Colonic mucosa (tissue), 4 donors: ENCODE data around the gene ZNF546. TPM values are rescaled to one million over a fixed set of nuclear protein-coding genes. Genes with fewer than 3 reads are reported as not detected.

ENCODE experiments used
- DNase-seq: peaks from one replicate; pipeline ENCODE4 v3.0.0-alpha.2; 2020
- H3K27ac ChIP-seq: fragments of 200-600 bp; one replicate; pipeline ENCODE4 v1.8.0; 2021
- H3K27me3 ChIP-seq: fragments of 200-600 bp; one replicate; pipeline ENCODE4 v1.8.0; 2021
- H3K36me3 ChIP-seq: fragments of 200-600 bp; one replicate; pipeline ENCODE4 v1.8.0; 2021
- H3K4me1 ChIP-seq: fragments of 200-600 bp; one replicate; pipeline ENCODE4 v1.8.0; 2021; ENCODE audit warnings: mild to moderate bottlenecking
- H3K4me3 ChIP-seq: fragments of 200-600 bp; one replicate; pipeline ENCODE4 v1.8.0; 2021
- H3K9ac ChIP-seq, 2 donors: one replicate each; pipeline ENCODE4 v1.7.0; 2013; ENCODE audit warnings: control low read depth in 2 of 2, low read depth in 2 of 2, low read length in 2 of 2
- H3K9me3 ChIP-seq: fragments of 200-600 bp; one replicate; pipeline ENCODE4 v1.8.0; 2021
- CTCF ChIP-seq: fragments of 200-600 bp; IDR thresholded peaks from one replicate; pipeline ENCODE4 v1.8.0; 2022; ENCODE audit warnings: antibody characterized with exemption, mild to moderate bottlenecking
- intact Hi-C: fragments of 100-400 bp; cut with DNase I; formaldehyde crosslinking; loops from one replicate; pipeline ENCODE4 v1.14.1; 2022
- total RNA-seq, 2 donors: library from RNA; stranded (reverse); fragmentation: NEBNext Ultra II Directional in 1 of 2; extraction: Animal tissue kit (Norgen Biotek cat#: 25700) in 1 of 2; gene quantifications; one replicate each; pipeline ENCODE4 v1.2.1, GENCODE V29; 2021
- donor health status: healthy.
- donor health status: DM: no; HTN: no; CAD: no.
- donor health status: DM: no; HTN: no; CAD: no.

The ZNF546 gene
- total RNA-seq, 2 donors from 2014 or later: 1.1 to 1.3 TPM

- no peaks in the 10 kb centered on the region for H3K36me3 ChIP-seq
- no peaks in the 10 kb centered on the region for H3K27me3 ChIP-seq
- no peak overlapping the region for H3K4me3 ChIP-seq
- no peak overlapping the region for H3K27ac ChIP-seq
- H3K9me3 ChIP-seq: no peaks in the 10 kb centered on the region
- H3K4me1 ChIP-seq: peaks cover 5% of the 10 kb centered on the region
- TF ChIP-seq CTCF: no peak
- intact Hi-C loops: no loop called here
- H3K9ac ChIP-seq: no peak overlapping the region
- DNase-seq: no peak
Measured at GRCh38 chr19:40057166-40057565, 60.3 kb downstream of the ZNF546 start.

GRCh38 chr19:40059624-40060023 is 62.8 kb downstream of the ZNF546 start:
- no peaks in the 10 kb centered on the region for H3K36me3 ChIP-seq
- no peaks in the 10 kb centered on the region for H3K27me3 ChIP-seq
- H3K4me3 ChIP-seq: no peak overlapping the region
- peaks cover 5% of the 10 kb centered on the region for H3K4me1 ChIP-seq
- intact Hi-C loops: no loop called here
- no peaks in the 10 kb centered on the region for H3K9me3 ChIP-seq
- no peak overlapping the region for H3K27ac ChIP-seq
- DNase-seq: no peak
- no peak overlapping the region for H3K9ac ChIP-seq
- no peak for TF ChIP-seq CTCF

DNA sequence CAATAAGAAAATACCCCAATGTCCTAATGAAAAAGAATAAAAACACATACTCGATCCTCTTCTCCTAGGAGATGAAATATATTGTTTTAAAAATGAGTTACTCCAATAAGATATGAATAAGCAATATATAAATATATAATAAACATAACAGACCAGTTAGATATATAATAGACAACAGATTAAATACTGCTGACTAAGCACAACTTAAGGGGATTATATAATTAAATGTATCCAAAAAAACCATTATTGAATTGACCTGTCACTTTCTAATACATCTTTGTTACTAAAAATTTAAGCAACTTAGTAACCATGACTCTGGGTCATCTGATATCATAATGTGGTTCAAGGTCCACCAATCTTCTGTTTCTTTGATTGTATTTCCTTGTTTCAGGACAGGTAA is 73.2 kb downstream of the ZNF546 start:
- intact Hi-C loops: no loop called here
- H3K9ac ChIP-seq: no peak overlapping the region
- no peaks in the 10 kb centered on the region for H3K27me3 ChIP-seq
- DNase-seq: no peak
- no peak overlapping the region for H3K4me3 ChIP-seq
- no peak for TF ChIP-seq CTCF
- no peak overlapping the region for H3K27ac ChIP-seq
- H3K4me1 ChIP-seq: no peaks in the 10 kb centered on the region
- H3K9me3 ChIP-seq: no peaks in the 10 kb centered on the region
- peaks cover 4% of the 10 kb centered on the region for H3K36me3 ChIP-seq

Other genes starting within 250 kb of the ZNF546 start
- not detected for gene LEUTX, start 218.2 kb upstream of the ZNF546 start, total RNA-seq
- gene DYRK1B, start 162.9 kb upstream of the ZNF546 start, total RNA-seq: 10 to 100 TPM; 11.8 to 12.7 TPM
- gene FBL, start 150.7 kb upstream of the ZNF546 start, total RNA-seq: 100 to 1,000 TPM; 155 to 297 TPM
- 1,000 to 10,000 TPM; 2,896 to 3,903 TPM for gene FCGBP, start 62.4 kb upstream of the ZNF546 start, total RNA-seq
- gene PSMC4, start 25.9 kb upstream of the ZNF546 start, total RNA-seq: 100 to 1,000 TPM in 1 of 2 donors, 10 to 100 TPM in 1; 87.3 to 143 TPM
- gene ZNF780B, start 59.2 kb downstream of the ZNF546 start, total RNA-seq: 10 to 100 TPM; 14.3 to 21.7 TPM
- gene ZNF780A, start 93.9 kb downstream of the ZNF546 start, total RNA-seq: 10 to 100 TPM; 13.1 to 13.4 TPM
- gene MAP3K10, start 194.4 kb downstream of the ZNF546 start, total RNA-seq: 10 to 100 TPM in 1 of 2 donors, 1 to 10 TPM in 1; 9.1 to 10.9 TPM
- gene TTC9B, start 221.3 kb downstream of the ZNF546 start, total RNA-seq: under 1 TPM; 0.30 to 0.69 TPM
- under 1 TPM; 0.50 to 0.64 TPM for gene CCNP, start 229.6 kb downstream of the ZNF546 start, total RNA-seq